Measurements from ENCODE around the gene PDE4B. TPM values are rescaled to one million over a fixed set of nuclear protein-coding genes. Genes with fewer than 3 reads are reported as not detected.

The PDE4B gene
- total and polyA plus RNA-seq, 9 of the 15 experiments (the other 6 are each of a cell fraction or from before 2014, with no cell fraction given), result 0.09 TPM; not detected in 8

DNA sequence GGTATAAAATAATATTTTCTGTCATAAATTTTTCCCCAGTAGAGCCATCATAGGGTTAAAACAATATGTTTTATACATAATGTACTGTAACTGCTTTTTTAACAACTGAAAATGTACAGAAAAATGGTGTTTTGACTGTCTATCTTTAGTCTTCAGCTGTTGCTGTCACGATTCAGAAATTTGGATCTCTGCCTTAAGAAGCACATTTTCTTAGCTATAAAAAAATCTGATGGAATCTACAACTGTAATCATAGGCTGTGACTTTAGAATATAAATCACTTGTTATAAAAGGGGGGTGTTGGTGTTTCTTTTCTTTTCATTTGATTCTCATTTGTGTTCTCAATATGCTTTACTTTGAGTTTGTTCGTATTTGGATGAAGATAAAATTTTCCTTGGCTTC, 187.5 kb downstream of the PDE4B start (continued):
- no peak for TF ChIP-seq SMAD1 (IDR thresholded peaks at IDR 0.05; ENCODE audit: low read depth, low read length, partially characterized antibody)
- TF ChIP-seq, protein P1, sequence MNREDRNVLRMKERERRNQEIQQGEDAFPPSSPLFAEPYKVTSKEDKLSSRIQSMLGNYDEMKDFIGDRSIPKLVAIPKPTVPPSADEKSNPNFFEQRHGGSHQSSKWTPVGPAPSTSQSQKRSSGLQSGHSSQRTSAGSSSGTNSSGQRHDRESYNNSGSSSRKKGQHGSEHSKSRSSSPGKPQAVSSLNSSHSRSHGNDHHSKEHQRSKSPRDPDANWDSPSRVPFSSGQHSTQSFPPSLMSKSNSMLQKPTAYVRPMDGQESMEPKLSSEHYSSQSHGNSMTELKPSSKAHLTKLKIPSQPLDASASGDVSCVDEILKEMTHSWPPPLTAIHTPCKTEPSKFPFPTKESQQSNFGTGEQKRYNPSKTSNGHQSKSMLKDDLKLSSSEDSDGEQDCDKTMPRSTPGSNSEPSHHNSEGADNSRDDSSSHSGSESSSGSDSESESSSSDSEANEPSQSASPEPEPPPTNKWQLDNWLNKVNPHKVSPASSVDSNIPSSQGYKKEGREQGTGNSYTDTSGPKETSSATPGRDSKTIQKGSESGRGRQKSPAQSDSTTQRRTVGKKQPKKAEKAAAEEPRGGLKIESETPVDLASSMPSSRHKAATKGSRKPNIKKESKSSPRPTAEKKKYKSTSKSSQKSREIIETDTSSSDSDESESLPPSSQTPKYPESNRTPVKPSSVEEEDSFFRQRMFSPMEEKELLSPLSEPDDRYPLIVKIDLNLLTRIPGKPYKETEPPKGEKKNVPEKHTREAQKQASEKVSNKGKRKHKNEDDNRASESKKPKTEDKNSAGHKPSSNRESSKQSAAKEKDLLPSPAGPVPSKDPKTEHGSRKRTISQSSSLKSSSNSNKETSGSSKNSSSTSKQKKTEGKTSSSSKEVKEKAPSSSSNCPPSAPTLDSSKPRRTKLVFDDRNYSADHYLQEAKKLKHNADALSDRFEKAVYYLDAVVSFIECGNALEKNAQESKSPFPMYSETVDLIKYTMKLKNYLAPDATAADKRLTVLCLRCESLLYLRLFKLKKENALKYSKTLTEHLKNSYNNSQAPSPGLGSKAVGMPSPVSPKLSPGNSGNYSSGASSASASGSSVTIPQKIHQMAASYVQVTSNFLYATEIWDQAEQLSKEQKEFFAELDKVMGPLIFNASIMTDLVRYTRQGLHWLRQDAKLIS (CRISPR knock-in tag; IDR thresholded peaks at IDR 0.05), result no peak
- TF ChIP-seq TEAD4 (IDR thresholded peaks at IDR 0.05; ENCODE audit: low read length), result no peak
- no peak for TF ChIP-seq TEAD4 (CRISPR knock-in tag; IDR thresholded peaks at IDR 0.05; ENCODE audit: borderline replicate concordance)
- no peak for TF ChIP-seq BRF1 (IDR thresholded peaks at IDR 0.05; ENCODE audit: borderline replicate concordance, extremely low read depth, insufficient read length)
- no peak for TF ChIP-seq ZNF41 (CRISPR knock-in tag; conservative IDR thresholded peaks at IDR 0.05)

DNA sequence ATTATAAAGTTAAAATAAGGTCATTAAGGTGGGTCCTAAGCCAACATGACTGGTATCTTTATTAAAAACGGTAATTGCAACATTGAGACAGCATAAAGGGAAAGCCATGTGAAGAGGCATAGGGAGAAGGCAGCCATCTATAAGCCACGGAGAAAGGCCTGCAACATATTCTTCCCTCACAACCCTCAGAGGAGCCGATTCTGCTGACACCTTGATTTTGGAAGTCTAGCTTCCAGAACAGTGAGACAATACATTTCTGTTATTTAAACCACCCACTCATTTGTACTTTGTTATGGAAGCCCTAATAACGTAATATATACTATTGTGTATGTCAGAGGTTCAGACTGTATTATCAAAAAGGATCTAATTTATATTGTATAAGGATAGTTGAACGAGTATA, 190.8 kb downstream of the PDE4B start:
- no peaks in the 10 kb centered on the region for H3K36me3 ChIP-seq (ENCODE audit: control insufficient read depth, insufficient read depth, low read length)
- POLR2A ChIA-PET, result no interaction called here
- 0% methylated on average over 5 of the region's 5 CpGs for WGBS (ENCODE audit: insufficient coverage, low coverage, missing lambda C conversion rate)
- peak; percentile 27; the same call in 1 of the 2 replicates for TF ChIP-seq MAFG (tag; conservative IDR thresholded peaks at IDR 0.05)
- no peak for TF ChIP-seq EGR1 (conservative IDR thresholded peaks at IDR 0.05)
- TF ChIP-seq FOXJ2 (tag; IDR thresholded peaks at IDR 0.05), result no peak
- TF ChIP-seq ELF2 (CRISPR knock-in tag; IDR thresholded peaks at IDR 0.05), result no peak
- TF ChIP-seq ZNF316 (IDR thresholded peaks at IDR 0.05), result peak; percentile 48
- no peak for TF ChIP-seq ZNF133 (CRISPR knock-in tag; IDR thresholded peaks at IDR 0.05)
- no peak for TF ChIP-seq ZFP30 (CRISPR knock-in tag; IDR thresholded peaks at IDR 0.05; ENCODE audit: borderline replicate concordance)

More for the DNA sequence above, 190.8 kb downstream of the PDE4B start:
- H3K9ac ChIP-seq (ENCODE audit: insufficient read depth in 1 of 2, low read depth in 2 of 2, low read length in 2 of 2), result no peak overlapping the region
- in situ Hi-C loops (cut with MboI), result no loop called here
- H2AFZ ChIP-seq (ENCODE audit: low read depth, low read length), result no peak overlapping the region
- H3K27me3 ChIP-seq (ENCODE audit: control insufficient read depth in 2 of 2, insufficient read depth in 2 of 2, low read length in 2 of 2), result no peaks in the 10 kb centered on the region
- ATAC-seq (no peak), FAIRE-seq (no peak), DNase-seq (ENCODE audit: extremely low read depth in 1 of 4, low spot score in 3 of 4) (no peak)
- CTCF ChIA-PET (ENCODE audit: low intra/inter-chr PET ratio), result no interaction called here
- no peak overlapping the region for H3K4me3 ChIP-seq
- H3K79me2 ChIP-seq (ENCODE audit: control insufficient read depth, insufficient read depth, low read length), result no peaks in the 10 kb centered on the region
- intact Hi-C loops (cut with micrococcal nuclease), result no loop called here
- H3K9me3 ChIP-seq (replicated peaks; ENCODE audit: control insufficient read depth, insufficient read depth, low read depth, low read length), result no peaks in the 10 kb centered on the region
- no peaks in the 10 kb centered on the region for H3K4me1 ChIP-seq (replicated peaks in 1 of 2; ENCODE audit: control insufficient read depth in 2 of 2, insufficient read depth in 2 of 2, low read length in 2 of 2)
- H3K4me2 ChIP-seq (ENCODE audit: insufficient read depth, low read length), result no peak overlapping the region
- H3K9me1 ChIP-seq (ENCODE audit: control insufficient read depth, insufficient read depth, low read length), result no peaks in the 10 kb centered on the region
- BruUV-seq (replicated peaks), result no TSS peak
- H4K20me1 ChIP-seq (replicated peaks; ENCODE audit: control insufficient read depth, insufficient read depth, low read length), result no peaks in the 10 kb centered on the region
- H3K27ac ChIP-seq (ENCODE audit: extremely low read depth, low read depth, low read length), result no peak overlapping the region
